Measurements from ENCODE around the gene INPP4B.

DNA sequence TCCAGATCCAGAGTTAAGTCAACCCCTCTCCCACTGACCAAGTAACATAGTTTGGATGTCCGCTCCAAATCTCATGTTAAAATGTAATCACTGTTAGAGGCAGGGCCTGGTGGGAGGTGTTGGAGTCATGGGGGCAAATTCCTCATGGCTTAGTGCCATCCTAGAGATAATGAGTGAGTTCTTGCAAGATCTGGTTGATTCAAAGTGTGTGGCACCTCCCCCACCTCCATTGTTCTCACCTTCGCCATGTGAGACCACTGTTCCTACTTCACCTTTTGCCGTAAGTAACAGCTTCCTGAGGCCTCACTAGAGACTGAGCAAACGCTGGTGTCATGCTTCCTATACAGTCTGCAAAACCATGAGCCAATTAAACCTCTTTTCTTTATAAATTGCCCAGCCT lies 548.8 kb downstream of the INPP4B start:
- no peak for TF ChIP-seq POLR2AphosphoS5 (IDR thresholded peaks at IDR 0.05)
- no peak for TF ChIP-seq CTCF (IDR thresholded peaks at IDR 0.05)

Data from breast epithelium (tissue), 3 donors.